GM19438 (cell line): ENCODE measurements around the gene LSM7.
A peak's percentile ranks its signal among the peaks of the same experiment; 100 is the strongest.

Experiments used
- ATAC-seq: cut with Tn5 transposase; IDR thresholded peaks from one replicate; pipeline ENCODE4 v1.9.1; 2021; ENCODE audit warnings: low read depth; ENCODE audit not compliant: unreplicated experiment

The LSM7 gene

GRCh38 chr19:2328401-2329148 lies at the start of gene LSM7, which contains the start of gene SPPL2B:
TSS of gene LSM7 (minus strand) at chr19:2328586. CDS start at chr19:2328566, 20 bp downstream.
TSS of gene SPPL2B (plus strand) at chr19:2328684. CDS start at chr19:2328710, 26 bp downstream.
- peak; percentile 37 for ATAC-seq

- no peak for ATAC-seq
These were observed 48.6 kb upstream of the LSM7 start for GRCh38 chr19:2376784-2377519.

GRCh38 chr19:2375353-2376121 lies 47.2 kb upstream of the LSM7 start:
- ATAC-seq, result no peak

GRCh38 chr19:2374808-2375207 lies 46.4 kb upstream of the LSM7 start:
- ATAC-seq, result no peak

- ATAC-seq, result no peak
These were observed 43.8 kb upstream of the LSM7 start for GRCh38 chr19:2372076-2372612.

- ATAC-seq, result no peak
These were observed 43.3 kb upstream of the LSM7 start for GRCh38 chr19:2371656-2372055.

- ATAC-seq, result no peak
These were observed 37.0 kb upstream of the LSM7 start for GRCh38 chr19:2365201-2365970.

- no peak for ATAC-seq
These were observed 35.0 kb upstream of the LSM7 start for GRCh38 chr19:2363419-2363818.

- ATAC-seq, result no peak
These were observed 34.5 kb upstream of the LSM7 start for GRCh38 chr19:2362970-2363300.

- no peak for ATAC-seq
These were observed 33.9 kb upstream of the LSM7 start for GRCh38 chr19:2362046-2362969.

GRCh38 chr19:2361246-2362045 lies 33.1 kb upstream of the LSM7 start:
- ATAC-seq, result no peak

- no peak for ATAC-seq
These were observed 32.4 kb upstream of the LSM7 start for GRCh38 chr19:2360833-2361232.

- no peak for ATAC-seq
These were observed 31.8 kb upstream of the LSM7 start, which contains the start of gene TMPRSS9 for GRCh38 chr19:2359992-2360685. TSS of gene TMPRSS9 (plus strand) at chr19:2360265. CDS start at chr19:2389786, 29,521 bp downstream.

GRCh38 chr19:2358548-2359173 lies 30.3 kb upstream of the LSM7 start:
- no peak for ATAC-seq

- ATAC-seq, result no peak
These were observed 29.2 kb upstream of the LSM7 start for GRCh38 chr19:2357279-2358206.

- no peak for ATAC-seq
These were observed 27.8 kb upstream of the LSM7 start for GRCh38 chr19:2356036-2356646.
